ENCODE results near the gene ARHGAP12.
"Not testable (repeated sequence)": the region's sequence is repeated elsewhere in the genome, so short reads cannot be mapped to it uniquely, and the experiment has no call there.

The ARHGAP12 gene

GRCh38 chr10:31897506-31897905 is 31.1 kb downstream of the ARHGAP12 start:
- Histone ChIP-seq H3K4me3 (replicated peaks; ENCODE audit: insufficient read depth, low read length) (no peak overlapping the region), H3K27me3 (ENCODE audit: insufficient read depth, poor library complexity, severe bottlenecking) (no peaks in the 10 kb centered on the region), H3K27ac (replicated peaks) (no peak overlapping the region)
- TF ChIP-seq POLR2AphosphoS5 (IDR thresholded peaks at IDR 0.05; ENCODE audit: low read depth) = no peak
- TF ChIP-seq GABPA (IDR thresholded peaks at IDR 0.05; ENCODE audit: low read depth) = no peak
- no peak for TF ChIP-seq CTCF (IDR thresholded peaks at IDR 0.05; ENCODE audit: insufficient read depth, low read length)
- DNase-seq (ENCODE audit: low read depth in 1 of 2, low spot score in 1 of 2) = no peak

DNA sequence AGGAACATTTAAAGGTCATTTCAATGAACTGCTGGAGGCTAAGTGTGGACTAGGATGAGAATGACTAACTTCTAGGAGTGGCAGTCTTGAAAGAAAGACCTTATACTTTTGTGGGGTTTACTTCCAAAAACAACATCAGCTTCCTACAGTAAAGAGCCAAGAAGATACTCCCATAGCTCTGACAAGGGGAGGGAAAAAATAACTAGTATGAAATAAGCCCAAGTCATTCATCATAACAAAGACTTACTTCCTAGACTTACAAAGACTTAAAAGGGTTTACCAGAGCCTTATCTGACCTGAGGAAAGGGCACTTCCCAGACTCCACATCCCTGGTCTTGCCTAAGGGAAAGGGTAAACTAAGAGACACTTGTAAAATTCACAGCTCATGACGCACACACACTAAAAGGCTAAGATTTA is 31.7 kb downstream of the ARHGAP12 start:
- TF ChIP-seq POLR2AphosphoS5 (IDR thresholded peaks at IDR 0.05; ENCODE audit: low read depth) (no peak), CTCF (IDR thresholded peaks at IDR 0.05; ENCODE audit: insufficient read depth, low read length) (no peak), SPI1 (IDR thresholded peaks at IDR 0.05; ENCODE audit: borderline replicate concordance, low read depth) (no peak), GABPA (IDR thresholded peaks at IDR 0.05; ENCODE audit: low read depth) (no peak)
- TF ChIP-seq, protein P1, sequence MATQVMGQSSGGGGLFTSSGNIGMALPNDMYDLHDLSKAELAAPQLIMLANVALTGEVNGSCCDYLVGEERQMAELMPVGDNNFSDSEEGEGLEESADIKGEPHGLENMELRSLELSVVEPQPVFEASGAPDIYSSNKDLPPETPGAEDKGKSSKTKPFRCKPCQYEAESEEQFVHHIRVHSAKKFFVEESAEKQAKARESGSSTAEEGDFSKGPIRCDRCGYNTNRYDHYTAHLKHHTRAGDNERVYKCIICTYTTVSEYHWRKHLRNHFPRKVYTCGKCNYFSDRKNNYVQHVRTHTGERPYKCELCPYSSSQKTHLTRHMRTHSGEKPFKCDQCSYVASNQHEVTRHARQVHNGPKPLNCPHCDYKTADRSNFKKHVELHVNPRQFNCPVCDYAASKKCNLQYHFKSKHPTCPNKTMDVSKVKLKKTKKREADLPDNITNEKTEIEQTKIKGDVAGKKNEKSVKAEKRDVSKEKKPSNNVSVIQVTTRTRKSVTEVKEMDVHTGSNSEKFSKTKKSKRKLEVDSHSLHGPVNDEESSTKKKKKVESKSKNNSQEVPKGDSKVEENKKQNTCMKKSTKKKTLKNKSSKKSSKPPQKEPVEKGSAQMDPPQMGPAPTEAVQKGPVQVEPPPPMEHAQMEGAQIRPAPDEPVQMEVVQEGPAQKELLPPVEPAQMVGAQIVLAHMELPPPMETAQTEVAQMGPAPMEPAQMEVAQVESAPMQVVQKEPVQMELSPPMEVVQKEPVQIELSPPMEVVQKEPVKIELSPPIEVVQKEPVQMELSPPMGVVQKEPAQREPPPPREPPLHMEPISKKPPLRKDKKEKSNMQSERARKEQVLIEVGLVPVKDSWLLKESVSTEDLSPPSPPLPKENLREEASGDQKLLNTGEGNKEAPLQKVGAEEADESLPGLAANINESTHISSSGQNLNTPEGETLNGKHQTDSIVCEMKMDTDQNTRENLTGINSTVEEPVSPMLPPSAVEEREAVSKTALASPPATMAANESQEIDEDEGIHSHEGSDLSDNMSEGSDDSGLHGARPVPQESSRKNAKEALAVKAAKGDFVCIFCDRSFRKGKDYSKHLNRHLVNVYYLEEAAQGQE (IDR thresholded peaks at IDR 0.05; ENCODE audit: insufficient replicate concordance, low read depth) = no peak
- no peak overlapping the region for H3K27ac ChIP-seq (replicated peaks)
- H3K4me3 ChIP-seq (replicated peaks; ENCODE audit: insufficient read depth, low read length) = no peak overlapping the region
- no peak for DNase-seq (ENCODE audit: low read depth in 1 of 2, low spot score in 1 of 2)
- no peaks in the 10 kb centered on the region for H3K27me3 ChIP-seq (ENCODE audit: insufficient read depth, poor library complexity, severe bottlenecking)

DNA sequence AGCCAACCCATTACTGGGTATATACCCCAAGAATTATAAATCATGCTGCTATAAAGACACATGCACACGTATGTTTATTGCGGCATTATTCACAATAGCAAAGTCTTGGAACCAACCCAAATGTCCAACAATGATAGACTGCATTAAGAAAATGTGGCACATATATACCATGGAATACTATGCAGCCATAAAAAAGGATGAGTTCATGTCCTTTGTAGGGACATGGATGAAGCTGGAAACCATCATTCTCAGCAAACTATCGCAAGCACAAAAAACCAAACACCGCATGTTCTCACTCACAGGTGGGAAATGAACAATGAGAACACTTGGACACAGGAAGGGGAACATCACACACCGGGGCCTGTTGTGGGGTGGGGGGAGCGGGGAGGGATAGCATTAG is 32.9 kb downstream of the ARHGAP12 start:
- not testable (repeated sequence) for DNase-seq (ENCODE audit: low read depth in 1 of 2, low spot score in 1 of 2)

DNA sequence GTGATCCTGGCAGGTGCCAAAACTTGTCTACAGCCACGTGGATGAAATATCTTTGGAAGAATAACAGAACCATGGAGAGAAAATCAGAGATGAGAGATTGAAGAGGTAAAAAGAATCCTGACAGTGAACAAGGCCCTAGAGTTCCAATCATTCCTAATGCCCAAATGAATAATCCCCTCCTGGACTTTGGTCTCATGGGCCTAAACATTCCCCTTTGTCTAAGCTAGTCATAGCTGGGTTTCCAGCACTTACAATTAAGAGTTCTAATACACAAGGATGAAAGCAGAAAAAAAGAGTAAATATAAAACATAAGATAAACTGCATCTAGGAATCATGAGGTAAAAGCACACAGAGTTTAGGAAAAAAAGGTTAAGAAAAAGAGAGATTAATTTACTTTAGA is 40.2 kb downstream of the ARHGAP12 start:
- no peak for TF ChIP-seq CTCF (IDR thresholded peaks at IDR 0.05; ENCODE audit: insufficient read depth, low read length)
- no peak overlapping the region for H3K4me3 ChIP-seq (replicated peaks; ENCODE audit: insufficient read depth, low read length)
- no peak overlapping the region for H3K27ac ChIP-seq (replicated peaks)
- DNase-seq (ENCODE audit: low read depth in 1 of 2, low spot score in 1 of 2) = no peak
- H3K27me3 ChIP-seq (ENCODE audit: insufficient read depth, poor library complexity, severe bottlenecking) = no peaks in the 10 kb centered on the region

More for the DNA sequence above, 32.9 kb downstream of the ARHGAP12 start:
- H3K4me3 ChIP-seq (replicated peaks; ENCODE audit: insufficient read depth, low read length); H3K27me3 ChIP-seq (ENCODE audit: insufficient read depth, poor library complexity, severe bottlenecking); H3K27ac ChIP-seq (replicated peaks): not testable (repeated sequence)

DNA sequence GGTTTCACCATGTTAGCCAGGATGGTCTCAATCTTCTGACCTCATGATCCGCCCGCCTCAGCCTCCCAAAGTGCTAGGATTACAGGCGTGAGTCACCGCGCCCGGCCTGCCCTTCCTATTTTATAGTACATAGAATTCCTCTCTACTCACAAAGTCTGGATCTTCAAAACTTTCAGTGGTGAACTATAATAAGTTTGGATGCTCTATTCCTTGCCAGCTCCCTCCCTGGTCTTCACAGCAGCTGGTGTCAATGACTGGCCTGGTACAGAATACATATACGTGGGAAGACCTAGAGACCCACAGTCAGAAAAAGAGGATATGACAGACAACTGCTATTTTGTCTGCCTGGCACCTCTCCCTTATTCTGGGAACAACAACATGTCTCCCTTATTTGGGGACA is 40.8 kb downstream of the ARHGAP12 start:
- Histone ChIP-seq H3K27me3 (ENCODE audit: insufficient read depth, poor library complexity, severe bottlenecking) (no peaks in the 10 kb centered on the region), H3K27ac (replicated peaks) (no peak overlapping the region), H3K4me3 (replicated peaks; ENCODE audit: insufficient read depth, low read length) (no peak overlapping the region)
- DNase-seq (ENCODE audit: low read depth in 1 of 2, low spot score in 1 of 2) = no peak
- TF ChIP-seq POLR2AphosphoS5 (IDR thresholded peaks at IDR 0.05; ENCODE audit: low read depth) (no peak), GABPA (IDR thresholded peaks at IDR 0.05; ENCODE audit: low read depth) (no peak), CTCF (IDR thresholded peaks at IDR 0.05; ENCODE audit: insufficient read depth, low read length) (no peak), SPI1 (IDR thresholded peaks at IDR 0.05; ENCODE audit: borderline replicate concordance, low read depth) (no peak)
- TF ChIP-seq, protein P1 (IDR thresholded peaks at IDR 0.05; ENCODE audit: insufficient replicate concordance, low read depth) = no peak
